Liver (tissue), 9 donors: ENCODE measurements around the gene CTAGE1. TPM values are rescaled to one million over a fixed set of nuclear protein-coding genes. Genes with fewer than 3 reads are reported as not detected.

Experiments
- DNase-seq: peaks from one replicate; pipeline ENCODE4 v3.0.0-alpha.2; 2017; ENCODE audit warnings: low spot score
- H3K27ac ChIP-seq, 2 donors: one replicate each; pipeline ENCODE4 v1.7.0; 2013; ENCODE audit warnings: inconsistent platforms in 2 of 2, low read length in 2 of 2, control low read depth in 1 of 2, low read depth in 1 of 2, mild to moderate bottlenecking in 1 of 2
- H3K27me3 ChIP-seq, 4 donors: one replicate each; pipeline versions ENCODE4 v1.6.1 to v1.7.0; 2013; ENCODE audit warnings: low read length in 3 of 4, inconsistent platforms in 1 of 4, mild to moderate bottlenecking in 1 of 4, moderate library complexity in 1 of 4; ENCODE audit not compliant: control insufficient read depth in 4 of 4, insufficient read depth in 4 of 4
- H3K36me3 ChIP-seq, 4 donors: one replicate each; pipeline versions ENCODE4 v1.6.1 to v1.7.0; 2013; ENCODE audit warnings: low read length in 3 of 4, mild to moderate bottlenecking in 3 of 4, low read depth in 1 of 4, moderate library complexity in 1 of 4; ENCODE audit not compliant: control insufficient read depth in 4 of 4, insufficient read depth in 3 of 4
- H3K4me1 ChIP-seq, 4 donors: one replicate each; pipeline versions ENCODE4 v1.6.1 to v1.7.0; 2013; ENCODE audit warnings: low read length in 3 of 4, mild to moderate bottlenecking in 3 of 4, moderate library complexity in 1 of 4; ENCODE audit not compliant: control insufficient read depth in 4 of 4, insufficient read depth in 4 of 4
- H3K4me3 ChIP-seq, 3 donors: one replicate each; pipeline versions ENCODE4 v1.6.1 to v1.7.0; 2013; ENCODE audit warnings: low read length in 3 of 3, control low read depth in 1 of 3, low read depth in 1 of 3, mild to moderate bottlenecking in 1 of 3
- H3K9ac ChIP-seq, 2 donors: one replicate each; pipeline ENCODE4 v1.7.0; 2013; ENCODE audit warnings: low read length in 2 of 2, mild to moderate bottlenecking in 2 of 2, moderate library complexity in 2 of 2, control low read depth in 1 of 2, low read depth in 1 of 2
- H3K9me3 ChIP-seq, 4 donors: one replicate each; pipeline versions ENCODE4 v1.6.1 to v1.7.0; 2013; ENCODE audit warnings: low read length in 3 of 4; ENCODE audit not compliant: control insufficient read depth in 4 of 4
- ATF3 ChIP-seq: IDR thresholded peaks from 2 replicates; pipeline ENCODE4 v1.6.1; 2016; ENCODE audit warnings: antibody characterized with exemption
- EGR1 ChIP-seq, 2 donors: IDR thresholded peaks; 2 replicates each; pipeline ENCODE4 v1.6.1; 2016 to 2018; ENCODE audit warnings: antibody characterized with exemption in 2 of 2, low read depth in 2 of 2
- FOXA1 ChIP-seq: IDR thresholded peaks from 2 replicates; pipeline ENCODE4 v1.6.1; 2016; ENCODE audit warnings: antibody characterized with exemption
- GABPA ChIP-seq, 2 donors: IDR thresholded peaks in 1 of 2; conservative IDR thresholded peaks in 1 of 2; 2 replicates each; pipeline ENCODE4 v1.6.1; 2016; ENCODE audit warnings: antibody characterized with exemption in 2 of 2, mild to moderate bottlenecking in 1 of 2, moderate library complexity in 1 of 2
- HNF4A ChIP-seq, 2 donors: conservative IDR thresholded peaks; 2 replicates each; pipeline ENCODE4 v1.6.1; 2016; ENCODE audit warnings: antibody characterized with exemption in 2 of 2, mild to moderate bottlenecking in 2 of 2
- HNF4G ChIP-seq: IDR thresholded peaks from 2 replicates; pipeline ENCODE4 v1.6.1; 2016; ENCODE audit warnings: antibody characterized with exemption
- JUND ChIP-seq, 2 donors: IDR thresholded peaks; 2 replicates each; pipeline ENCODE4 v1.6.1; 2016; ENCODE audit warnings: antibody characterized with exemption in 2 of 2
- MAX ChIP-seq: IDR thresholded peaks from 2 replicates; pipeline ENCODE4 v1.6.1; 2016; ENCODE audit warnings: antibody characterized with exemption
- RAD21 ChIP-seq, 2 donors: IDR thresholded peaks; 2 replicates each; pipeline ENCODE4 v1.6.1; 2016; ENCODE audit warnings: antibody characterized with exemption in 2 of 2, mild to moderate bottlenecking in 2 of 2
- REST ChIP-seq: IDR thresholded peaks from 2 replicates; pipeline ENCODE4 v1.6.1; 2016; ENCODE audit warnings: antibody characterized with exemption, mild to moderate bottlenecking
- RXRA ChIP-seq, 2 donors: IDR thresholded peaks; 2 replicates each; pipeline ENCODE4 v1.6.1; 2017 to 2018; ENCODE audit warnings: antibody characterized with exemption in 2 of 2, mild to moderate bottlenecking in 1 of 2
- SP1 ChIP-seq: IDR thresholded peaks from 2 replicates; pipeline ENCODE4 v1.6.1; 2018; ENCODE audit warnings: antibody characterized with exemption, mild to moderate bottlenecking
- TAF1 ChIP-seq: conservative IDR thresholded peaks from 2 replicates; pipeline ENCODE4 v1.6.1; 2016; ENCODE audit warnings: antibody characterized with exemption, mild to moderate bottlenecking
- YY1 ChIP-seq: IDR thresholded peaks from 2 replicates; pipeline ENCODE4 v1.6.1; 2016; ENCODE audit warnings: antibody characterized with exemption, mild to moderate bottlenecking
- ZBTB33 ChIP-seq: IDR thresholded peaks from 2 replicates; pipeline ENCODE4 v1.6.1; 2016; ENCODE audit warnings: antibody characterized with exemption
- WGBS: extraction: QIAGEN DNeasy Blood & Tissue Kit; methylation state at CpG from one replicate; pipeline ENCODE4 v1.1.7; 2013; 5-methylcytosine and 5-hydroxymethylcytosine counted together
- polyA plus RNA-seq, 2 donors: library from polyadenylated mRNA; stranded (reverse) in 1 of 2; unstranded in 1 of 2; fragments of 200-250 nt in 1 of 2; fragments of >200 nt in 1 of 2; fragmentation: Nextera tagmentation in 1 of 2; extraction: Ambion mirVana in 1 of 2; gene quantifications; one replicate each; pipeline versions ENCODE4 v1.2.1 to v1.2.3, GENCODE V29; 2013 to 2015
- total RNA-seq, 2 donors: library from RNA; depleted of rRNA; stranded (reverse); fragments of >200 nt; gene quantifications; one replicate each; pipeline ENCODE4 v1.2.3, GENCODE V29; 2014
- TF ChIP-seq, protein P1 (sequence below): fragments of 150-350 bp; IDR thresholded peaks from 2 replicates; pipeline ENCODE4 v1.5.1; 2017; ENCODE audit warnings: improper control_type of control experiment, low read depth, low read length; ENCODE audit not compliant: missing input control
- donor health status: healthy.
- donor health status: healthy.
- donor health status: healthy.
- donor health status: healthy.
- donor health status: healthy.

The CTAGE1 gene
- total and polyA plus RNA-seq, 4 donors = not detected

DNA sequence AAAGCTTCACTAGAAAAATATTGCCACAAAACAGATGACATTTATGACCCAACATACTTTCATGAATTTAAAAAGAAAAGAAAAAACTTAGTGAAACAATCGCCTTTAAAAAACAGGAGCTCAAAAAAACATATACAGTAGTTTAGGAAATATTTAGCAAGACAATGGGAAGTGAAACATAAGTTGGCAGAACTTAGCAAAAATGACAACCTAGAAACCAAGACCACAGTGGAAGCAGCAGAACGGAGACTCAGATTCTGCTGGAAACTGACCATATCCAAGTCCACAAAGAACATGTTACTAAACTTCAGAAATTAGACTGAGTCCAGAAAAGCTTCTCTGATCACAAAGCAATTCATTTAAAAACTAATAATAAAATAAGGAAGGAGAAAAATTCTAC lies 41.8 kb upstream of the CTAGE1 start:
- no peak for TF ChIP-seq ATF3
- TF ChIP-seq YY1 = no peak
- TF ChIP-seq FOXA1 = no peak
- no peak for TF ChIP-seq HNF4G
- no peak for TF ChIP-seq RAD21 (IDR thresholded peaks at IDR 0.05)
- TF ChIP-seq GABPA (IDR thresholded peaks at IDR 0.05 in 1 of 2, conservative IDR thresholded peaks at IDR 0.05 in 1 of 2) = no peak
- TF ChIP-seq, protein P1, sequence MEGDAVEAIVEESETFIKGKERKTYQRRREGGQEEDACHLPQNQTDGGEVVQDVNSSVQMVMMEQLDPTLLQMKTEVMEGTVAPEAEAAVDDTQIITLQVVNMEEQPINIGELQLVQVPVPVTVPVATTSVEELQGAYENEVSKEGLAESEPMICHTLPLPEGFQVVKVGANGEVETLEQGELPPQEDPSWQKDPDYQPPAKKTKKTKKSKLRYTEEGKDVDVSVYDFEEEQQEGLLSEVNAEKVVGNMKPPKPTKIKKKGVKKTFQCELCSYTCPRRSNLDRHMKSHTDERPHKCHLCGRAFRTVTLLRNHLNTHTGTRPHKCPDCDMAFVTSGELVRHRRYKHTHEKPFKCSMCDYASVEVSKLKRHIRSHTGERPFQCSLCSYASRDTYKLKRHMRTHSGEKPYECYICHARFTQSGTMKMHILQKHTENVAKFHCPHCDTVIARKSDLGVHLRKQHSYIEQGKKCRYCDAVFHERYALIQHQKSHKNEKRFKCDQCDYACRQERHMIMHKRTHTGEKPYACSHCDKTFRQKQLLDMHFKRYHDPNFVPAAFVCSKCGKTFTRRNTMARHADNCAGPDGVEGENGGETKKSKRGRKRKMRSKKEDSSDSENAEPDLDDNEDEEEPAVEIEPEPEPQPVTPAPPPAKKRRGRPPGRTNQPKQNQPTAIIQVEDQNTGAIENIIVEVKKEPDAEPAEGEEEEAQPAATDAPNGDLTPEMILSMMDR = no peak
- TF ChIP-seq HNF4A (conservative IDR thresholded peaks at IDR 0.05) = no peak
- TF ChIP-seq RXRA (IDR thresholded peaks at IDR 0.05) = no peak
- TF ChIP-seq ZBTB33 = no peak
- no peak for TF ChIP-seq JUND (IDR thresholded peaks at IDR 0.05)
- no peak for TF ChIP-seq SP1
- TF ChIP-seq TAF1 = no peak
- no peak for TF ChIP-seq REST
- no peak for TF ChIP-seq EGR1 (IDR thresholded peaks at IDR 0.05; ENCODE audit: low read depth in 2 of 2)
- WGBS = 86% methylated on average over 2 of the region's 2 CpGs
- Histone ChIP-seq H3K4me1 (peaks cover 0 to 8% (median 2%) of the 10 kb centered on the region in 4 donors), H3K36me3 (no peaks in the 10 kb centered on the region), H3K9ac (no peak overlapping the region), H3K9me3 (no peaks in the 10 kb centered on the region), H3K27ac (no peak overlapping the region), H3K4me3 (no peak overlapping the region), H3K27me3 (no peaks in the 10 kb centered on the region)
- DNase-seq = no peak

- TF ChIP-seq RXRA (IDR thresholded peaks at IDR 0.05) (no peak), EGR1 (IDR thresholded peaks at IDR 0.05; ENCODE audit: low read depth in 2 of 2) (no peak), MAX (no peak)
- H3K27ac ChIP-seq = no peak overlapping the region
- H3K9me3 ChIP-seq = no peaks in the 10 kb centered on the region
- H3K36me3 ChIP-seq = no peaks in the 10 kb centered on the region
- peaks cover 4 to 15% (median 8%) of the 10 kb centered on the region in 4 donors for H3K4me1 ChIP-seq
- H3K27me3 ChIP-seq = no peaks in the 10 kb centered on the region
- no peak overlapping the region for H3K4me3 ChIP-seq
- H3K9ac ChIP-seq = no peak overlapping the region
- WGBS = 93% methylated on average over 8 of the region's 8 CpGs
- no peak for DNase-seq
Observed at GRCh38 chr18:22457524-22457923, 39.8 kb upstream of the CTAGE1 start.
